HG02798 (cell line): Measurements from ENCODE around the gene IGLL1.
"Not testable (repeated sequence)": the region's sequence is repeated elsewhere in the genome, so short reads cannot be mapped to it uniquely, and the experiment has no call there.

Experiments used
- ATAC-seq: cut with Tn5 transposase; IDR thresholded peaks from one replicate; pipeline ENCODE4 v1.9.1; 2021; ENCODE audit warnings: mild to moderate bottlenecking; ENCODE audit not compliant: unreplicated experiment, poor library complexity

IGLL1 gene

GRCh38 chr22:23591846-23592245 is 11.8 kb upstream of the IGLL1 start:
- no peak for ATAC-seq

GRCh38 chr22:23591201-23591791 is 11.2 kb upstream of the IGLL1 start:
- no peak for ATAC-seq

DNA sequence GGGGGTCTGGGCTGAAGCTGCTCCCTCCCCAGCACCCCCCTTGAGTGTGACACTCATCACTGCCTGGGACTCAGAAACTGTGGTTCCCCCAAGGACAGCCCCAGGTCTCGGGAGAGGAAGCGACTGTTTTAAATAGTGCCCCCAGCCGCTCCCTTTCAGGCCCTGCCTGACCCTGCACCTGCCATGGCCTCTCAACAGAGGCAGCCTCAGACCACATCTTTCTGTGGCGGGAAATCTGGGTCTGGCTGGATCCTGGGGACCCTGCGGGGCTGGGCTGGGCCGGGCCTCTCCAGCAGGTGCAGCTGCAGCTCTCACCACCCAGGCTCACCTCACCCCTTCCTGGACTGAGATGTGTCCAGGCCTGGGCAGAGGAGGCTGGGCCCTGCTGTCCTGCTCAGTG is 3.7 kb upstream of the IGLL1 start:
- no peak for ATAC-seq

GRCh38 chr22:23583153-23583552 is 3.1 kb upstream of the IGLL1 start:
- no peak for ATAC-seq

- ATAC-seq = no peak
Measured at GRCh38 chr22:23581260-23581650, 1.2 kb upstream of the IGLL1 start.

DNA sequence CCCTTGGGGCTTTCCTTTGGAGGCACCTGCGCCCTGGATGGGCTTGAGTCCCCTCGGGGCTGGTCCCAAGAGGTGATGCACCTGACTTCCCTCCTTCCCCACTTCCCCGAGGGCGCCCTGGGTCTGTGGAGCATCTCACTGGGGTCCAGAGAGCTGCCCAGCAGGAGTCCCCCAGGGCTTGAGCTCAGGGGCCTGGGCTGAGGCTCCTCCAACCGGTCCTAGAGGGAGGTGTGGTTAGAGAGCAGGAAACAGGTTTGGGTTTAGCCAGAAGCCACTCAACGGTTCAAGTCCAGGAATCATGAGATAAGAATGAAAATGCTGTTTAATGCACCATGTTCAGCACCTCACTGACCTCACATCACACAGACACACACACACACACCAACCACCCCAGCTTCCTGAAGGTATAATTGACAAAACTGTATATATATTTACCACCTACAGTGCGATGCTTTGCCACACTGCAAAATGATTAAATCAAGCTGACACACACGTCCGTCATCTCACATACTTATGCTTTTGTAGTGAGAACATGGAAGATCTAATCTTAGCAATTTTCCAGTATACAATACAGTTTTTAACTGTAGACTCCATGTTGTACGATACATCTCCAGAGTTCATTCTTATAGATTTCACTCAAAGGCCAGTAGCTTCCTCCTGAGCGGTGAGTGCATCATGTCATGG is 628 bp upstream of the IGLL1 start:
- no peak for ATAC-seq

GRCh38 chr22:23579280-23579679 is 810 bp downstream of the IGLL1 start:
- ATAC-seq = no peak

GRCh38 chr22:23578306-23578705 is 1.8 kb downstream of the IGLL1 start:
- no peak for ATAC-seq

- no peak for ATAC-seq
Measured at GRCh38 chr22:23576681-23577080, 3.4 kb downstream of the IGLL1 start.

GRCh38 chr22:23575601-23576000 is 4.5 kb downstream of the IGLL1 start:
- ATAC-seq = no peak

DNA sequence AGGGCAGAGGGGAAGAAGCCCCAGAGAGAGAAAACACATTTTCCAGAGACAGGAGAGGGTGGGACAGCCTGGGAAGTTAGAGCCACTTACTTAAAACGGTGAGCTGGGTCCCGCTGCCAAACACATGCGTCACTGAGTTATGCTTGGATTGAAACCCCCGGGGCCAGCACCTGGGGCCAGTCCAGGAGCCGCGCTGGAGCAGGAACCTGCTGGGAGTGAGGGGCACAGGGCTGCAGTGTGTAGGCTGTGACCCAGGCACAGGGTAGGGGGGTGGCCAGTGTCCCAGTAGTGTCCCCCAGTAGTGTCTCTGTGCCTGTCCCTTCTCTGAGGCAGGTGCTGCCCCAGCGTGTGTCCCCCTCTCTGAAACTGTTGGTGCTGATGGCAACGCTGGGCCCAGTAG is 5.2 kb downstream of the IGLL1 start:
- no peak for ATAC-seq

DNA sequence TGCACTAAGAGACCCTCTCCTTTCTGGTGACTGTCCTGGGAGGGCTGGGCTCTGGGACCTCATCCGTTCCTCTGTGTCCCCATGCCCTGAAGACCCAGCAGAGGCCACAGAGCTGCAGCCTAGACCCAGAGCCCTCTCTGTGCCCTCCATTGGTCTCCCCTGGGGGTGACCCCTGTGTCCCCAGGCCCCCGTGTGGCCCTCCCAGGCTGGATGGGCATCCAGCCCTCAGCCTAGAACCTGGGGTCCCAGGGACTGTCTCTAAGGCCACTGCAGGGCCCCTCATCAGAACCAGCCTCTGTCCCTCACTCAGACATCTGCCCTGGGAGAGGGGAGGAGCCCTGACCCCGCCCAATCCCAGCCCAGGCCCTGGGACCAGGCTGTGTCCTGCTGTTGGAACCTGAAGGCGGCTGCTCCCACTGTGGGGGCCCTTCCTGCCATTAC is 5.7 kb downstream of the IGLL1 start:
- no peak for ATAC-seq

DNA sequence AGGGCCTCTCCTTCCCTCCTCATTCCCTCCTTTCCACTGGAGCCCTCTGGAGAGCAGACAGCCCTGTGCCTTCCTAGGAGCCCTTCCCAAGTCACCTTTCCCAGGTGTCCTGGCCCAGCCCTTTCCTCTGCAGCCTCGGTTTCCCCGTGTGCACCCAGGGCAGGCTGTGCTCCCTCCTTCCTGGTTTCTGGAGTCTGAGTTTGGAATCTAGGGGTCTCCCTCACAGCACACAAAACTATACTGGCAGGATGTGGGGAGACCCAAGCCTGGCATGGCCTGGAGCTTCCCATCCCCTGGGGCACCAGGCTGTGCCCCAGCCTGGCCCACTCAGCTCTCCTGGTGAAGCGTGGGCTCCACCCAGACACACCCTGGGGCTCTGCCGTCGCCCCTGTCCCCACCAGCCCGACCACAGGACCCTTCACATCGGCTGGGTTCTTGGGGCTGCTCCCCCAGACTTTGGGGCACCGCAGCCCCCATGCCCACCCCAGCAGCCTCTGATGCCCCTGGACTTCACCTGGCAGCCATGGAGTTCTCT is 6.3 kb downstream of the IGLL1 start:
- ATAC-seq = not testable (repeated sequence)

DNA sequence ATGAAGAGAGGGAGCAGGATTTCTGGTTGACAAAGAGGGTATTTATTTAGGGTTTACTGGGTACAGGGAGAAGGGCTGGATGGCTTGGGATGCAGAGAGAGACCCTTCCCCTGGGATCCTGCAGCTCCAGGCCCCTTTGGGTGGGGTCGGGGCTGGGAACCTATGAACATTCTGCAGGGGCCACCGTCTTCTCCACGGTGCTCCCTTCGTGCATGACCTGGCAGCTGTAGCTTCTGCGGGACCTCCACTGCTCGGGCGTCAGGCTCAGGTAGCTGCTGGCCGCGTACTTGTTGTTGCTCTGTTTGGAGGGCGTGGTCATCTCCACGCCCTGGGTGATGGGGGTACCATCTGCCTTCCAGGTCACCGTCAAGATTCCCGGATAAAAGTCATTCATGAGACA is 7.0 kb downstream of the IGLL1 start:
- ATAC-seq = not testable (repeated sequence)

DNA sequence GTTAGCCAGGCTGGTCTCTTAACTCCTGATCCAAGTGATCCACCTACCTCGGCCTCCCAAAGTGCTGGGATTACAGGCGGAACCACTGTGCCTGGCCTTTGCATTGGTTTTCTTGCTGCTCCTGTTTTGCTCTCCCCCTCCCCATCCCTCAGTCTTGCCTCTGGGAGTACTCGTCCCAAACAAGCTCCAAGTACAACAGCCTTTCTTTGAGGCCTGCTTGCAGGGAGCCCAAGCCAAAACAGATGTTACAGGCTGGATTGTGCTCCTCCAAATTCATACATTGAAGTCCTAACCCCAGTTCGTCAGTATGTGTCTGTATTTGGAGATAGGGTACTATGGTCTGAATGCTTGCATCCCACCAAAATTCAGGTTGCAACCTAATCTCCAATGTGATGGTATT is 8.6 kb downstream of the IGLL1 start:
- no peak for ATAC-seq

GRCh38 chr22:23570681-23571080 is 9.4 kb downstream of the IGLL1 start:
- no peak for ATAC-seq

DNA sequence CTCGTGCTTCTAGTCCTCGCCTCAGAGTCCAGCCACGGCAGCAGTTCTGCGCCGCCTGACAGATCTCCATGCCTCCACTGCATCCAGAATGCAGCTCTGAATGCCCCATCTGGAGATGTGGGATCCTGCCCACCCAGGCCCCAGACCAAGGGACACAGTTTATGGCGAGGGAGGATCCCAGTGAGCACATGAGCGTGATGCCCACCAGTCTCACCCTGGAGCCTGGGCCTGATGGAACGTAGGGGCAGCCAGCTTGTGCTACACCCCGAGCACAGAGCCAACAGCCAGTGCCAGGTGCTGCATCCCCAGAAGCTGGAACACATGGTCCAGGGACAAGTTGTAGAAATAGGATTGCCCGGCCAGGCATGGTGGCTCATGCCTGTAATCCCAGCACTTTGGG is 10.4 kb downstream of the IGLL1 start:
- no peak for ATAC-seq

DNA sequence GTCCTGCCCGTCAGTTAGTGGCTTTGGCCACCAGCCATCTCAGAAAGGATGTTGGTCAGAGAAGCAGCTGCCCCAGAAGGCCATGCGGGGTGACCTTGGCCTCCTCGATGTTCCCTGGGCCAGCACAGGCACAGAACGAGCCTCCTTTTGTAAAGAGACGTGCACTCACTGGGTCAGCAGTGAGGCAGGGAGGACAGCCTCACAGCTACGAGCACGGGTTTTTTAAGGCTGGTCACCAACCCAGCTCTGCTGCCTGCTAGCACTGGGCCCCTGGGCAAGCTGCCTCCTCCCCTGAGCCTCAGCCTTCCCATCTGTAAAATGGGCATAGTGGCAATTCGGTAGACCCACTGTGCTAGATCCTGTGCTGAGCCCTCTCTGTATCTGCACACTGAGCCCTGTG is 10.8 kb downstream of the IGLL1 start:
- no peak for ATAC-seq

DNA sequence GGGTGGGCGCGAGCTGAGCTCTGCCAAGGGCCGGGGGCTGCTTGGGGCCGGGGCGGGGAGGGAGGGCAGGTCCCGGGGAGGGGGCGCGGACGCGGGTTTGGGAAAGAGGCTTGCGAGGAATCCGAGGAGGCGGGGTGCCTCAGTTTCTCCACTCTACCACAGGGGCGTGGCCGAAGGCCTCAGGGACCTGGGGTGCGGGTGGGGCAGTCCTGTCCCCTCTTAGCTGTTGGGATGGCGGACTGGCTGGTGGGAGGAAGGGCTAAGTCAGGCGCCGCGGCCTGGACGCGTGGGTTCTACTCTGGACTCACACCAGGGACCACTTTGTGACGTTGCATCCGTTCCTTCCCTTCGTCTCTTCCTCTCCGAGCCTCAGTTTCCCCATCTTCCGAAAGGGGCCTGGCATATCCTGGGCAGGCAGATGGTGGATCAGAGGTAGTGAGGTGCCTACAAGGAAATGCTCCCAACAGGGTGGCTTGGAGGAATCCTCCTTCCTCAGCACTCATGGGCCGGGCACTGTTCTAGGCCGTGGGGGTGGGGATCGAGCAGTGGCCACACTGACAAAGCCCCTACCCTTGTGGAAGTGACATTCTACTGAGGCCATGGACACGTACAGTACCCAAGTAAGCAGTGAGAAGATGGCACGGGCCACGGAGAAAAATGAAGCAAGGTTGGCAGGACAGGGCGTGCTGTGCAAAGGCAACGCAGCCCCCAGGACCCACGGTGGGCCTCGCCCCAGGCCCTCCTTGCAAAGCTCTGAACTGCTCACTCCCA is 13.2 kb downstream of the IGLL1 start:
- no peak for ATAC-seq

DNA sequence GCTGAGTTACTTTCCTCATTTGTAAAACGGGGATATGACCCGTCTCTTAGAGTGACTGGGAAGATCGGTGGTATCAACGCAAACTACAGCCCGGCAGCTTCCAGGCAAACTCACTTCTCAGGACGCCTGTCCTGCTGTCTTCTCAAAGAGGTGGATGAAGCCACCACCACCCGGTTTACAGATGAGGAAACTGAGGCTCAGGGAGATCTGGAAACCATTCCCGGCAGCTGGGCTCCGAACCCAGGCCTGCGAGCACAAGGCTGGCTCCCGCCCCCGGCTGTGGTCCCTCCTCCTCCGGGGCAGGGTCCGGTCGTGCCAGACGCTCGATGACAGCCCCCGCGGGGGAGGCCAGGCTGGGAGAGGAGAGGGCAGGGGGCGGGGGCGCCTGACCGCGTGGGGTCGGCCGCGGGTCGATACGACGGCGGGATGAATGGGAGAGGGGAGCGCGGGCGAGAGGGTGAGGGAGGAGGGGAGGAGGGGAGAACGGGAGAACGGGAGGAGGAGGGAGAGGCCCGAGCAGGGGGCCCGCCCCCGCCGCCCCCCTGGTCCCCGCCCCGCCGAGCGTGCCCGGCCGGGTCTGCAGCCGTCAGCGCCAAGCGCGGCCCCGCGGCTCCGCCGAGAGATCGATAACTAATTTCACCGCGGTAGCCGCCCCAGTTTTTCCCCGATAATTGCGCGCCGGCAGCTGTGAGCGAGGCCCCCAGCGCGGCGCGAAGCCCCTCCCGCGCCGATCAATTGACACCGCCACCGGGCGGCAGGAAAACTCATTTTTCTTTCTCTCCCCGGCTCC is 14.0 kb downstream of the IGLL1 start:
- no peak for ATAC-seq
